Ishikawa (cell line): Measurements from ENCODE around the gene ABCD4.

ENCODE experiments used
- CEBPB ChIP-seq: IDR thresholded peaks from 2 replicates; pipeline ENCODE4 v1.6.1; 2012
- CREB1 ChIP-seq: IDR thresholded peaks from 2 replicates; pipeline ENCODE4 v1.6.1; 2012; ENCODE audit warnings: low read depth
- EGR1 ChIP-seq: IDR thresholded peaks from 2 replicates; pipeline ENCODE4 v1.6.1; 2012
- EP300 ChIP-seq: IDR thresholded peaks from 2 replicates; pipeline ENCODE4 v1.6.1; 2012; ENCODE audit warnings: borderline replicate concordance
- FOXM1 ChIP-seq: IDR thresholded peaks from 2 replicates; pipeline ENCODE4 v1.6.1; 2012; ENCODE audit warnings: low read depth, borderline replicate concordance
- MAX ChIP-seq: IDR thresholded peaks from 2 replicates; pipeline ENCODE4 v1.6.1; 2012
- NFIC ChIP-seq: IDR thresholded peaks from 2 replicates; pipeline ENCODE4 v1.6.1; 2012
- RAD21 ChIP-seq: IDR thresholded peaks from 2 replicates; pipeline ENCODE4 v1.6.1; 2012; ENCODE audit warnings: low read depth
- TAF1 ChIP-seq: IDR thresholded peaks from 2 replicates; pipeline ENCODE4 v1.6.1; 2012; ENCODE audit warnings: low read depth, mild to moderate bottlenecking
- TCF12 ChIP-seq: IDR thresholded peaks from 2 replicates; pipeline ENCODE4 v1.6.1; 2012; ENCODE audit warnings: low read depth
- TEAD4 ChIP-seq: IDR thresholded peaks from 2 replicates; pipeline ENCODE4 v1.6.1; 2012
- USF1 ChIP-seq: IDR thresholded peaks from 2 replicates; pipeline ENCODE4 v1.6.1; 2012
- YY1 ChIP-seq: IDR thresholded peaks from 2 replicates; pipeline ENCODE4 v1.6.1; 2012; ENCODE audit warnings: low read depth
- TF ChIP-seq, protein P1 (sequence below): IDR thresholded peaks from 2 replicates; pipeline ENCODE4 v1.6.1; 2012; ENCODE audit warnings: low read depth, mild to moderate bottlenecking

DNA sequence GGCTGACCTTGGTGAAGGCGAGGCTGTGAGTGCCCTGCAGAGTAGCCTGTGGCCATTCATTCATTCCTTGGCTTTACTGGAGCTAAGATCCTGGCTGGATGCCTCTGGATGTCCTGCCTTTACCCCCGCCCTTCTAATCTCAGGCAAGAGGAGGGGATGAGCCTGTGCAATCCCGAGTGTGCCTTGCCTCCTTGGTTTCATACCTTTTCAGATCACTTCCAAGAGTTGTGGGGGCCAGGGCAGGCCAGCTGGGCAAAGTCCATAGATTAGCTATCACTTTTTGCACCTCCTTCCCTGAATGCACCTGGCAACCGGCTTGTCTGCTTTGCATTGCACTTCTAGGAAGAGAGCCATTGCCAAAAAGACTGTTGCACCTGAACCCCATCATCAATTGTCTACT, 47.0 kb upstream of the ABCD4 start:
- TF ChIP-seq CEBPB = no peak
- no peak for TF ChIP-seq CREB1
- no peak for TF ChIP-seq YY1
- TF ChIP-seq, protein P1, sequence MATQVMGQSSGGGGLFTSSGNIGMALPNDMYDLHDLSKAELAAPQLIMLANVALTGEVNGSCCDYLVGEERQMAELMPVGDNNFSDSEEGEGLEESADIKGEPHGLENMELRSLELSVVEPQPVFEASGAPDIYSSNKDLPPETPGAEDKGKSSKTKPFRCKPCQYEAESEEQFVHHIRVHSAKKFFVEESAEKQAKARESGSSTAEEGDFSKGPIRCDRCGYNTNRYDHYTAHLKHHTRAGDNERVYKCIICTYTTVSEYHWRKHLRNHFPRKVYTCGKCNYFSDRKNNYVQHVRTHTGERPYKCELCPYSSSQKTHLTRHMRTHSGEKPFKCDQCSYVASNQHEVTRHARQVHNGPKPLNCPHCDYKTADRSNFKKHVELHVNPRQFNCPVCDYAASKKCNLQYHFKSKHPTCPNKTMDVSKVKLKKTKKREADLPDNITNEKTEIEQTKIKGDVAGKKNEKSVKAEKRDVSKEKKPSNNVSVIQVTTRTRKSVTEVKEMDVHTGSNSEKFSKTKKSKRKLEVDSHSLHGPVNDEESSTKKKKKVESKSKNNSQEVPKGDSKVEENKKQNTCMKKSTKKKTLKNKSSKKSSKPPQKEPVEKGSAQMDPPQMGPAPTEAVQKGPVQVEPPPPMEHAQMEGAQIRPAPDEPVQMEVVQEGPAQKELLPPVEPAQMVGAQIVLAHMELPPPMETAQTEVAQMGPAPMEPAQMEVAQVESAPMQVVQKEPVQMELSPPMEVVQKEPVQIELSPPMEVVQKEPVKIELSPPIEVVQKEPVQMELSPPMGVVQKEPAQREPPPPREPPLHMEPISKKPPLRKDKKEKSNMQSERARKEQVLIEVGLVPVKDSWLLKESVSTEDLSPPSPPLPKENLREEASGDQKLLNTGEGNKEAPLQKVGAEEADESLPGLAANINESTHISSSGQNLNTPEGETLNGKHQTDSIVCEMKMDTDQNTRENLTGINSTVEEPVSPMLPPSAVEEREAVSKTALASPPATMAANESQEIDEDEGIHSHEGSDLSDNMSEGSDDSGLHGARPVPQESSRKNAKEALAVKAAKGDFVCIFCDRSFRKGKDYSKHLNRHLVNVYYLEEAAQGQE = no peak
- no peak for TF ChIP-seq EGR1
- TF ChIP-seq RAD21 = no peak
- TF ChIP-seq EP300 = no peak
- no peak for TF ChIP-seq USF1
- no peak for TF ChIP-seq MAX
- no peak for TF ChIP-seq FOXM1
- no peak for TF ChIP-seq TCF12
- TF ChIP-seq TAF1 = no peak
- no peak for TF ChIP-seq TEAD4
- no peak for TF ChIP-seq NFIC
